ENCODE results near the gene NAA10.
"Not testable (repeated sequence)": the region's sequence is repeated elsewhere in the genome, so short reads cannot be mapped to it uniquely, and the experiment has no call there.

NAA10 gene

GRCh38 chrX:153934762-153935325 lies at the start of gene NAA10:
Gene NAA10 (minus strand): TSS chrX:153935037. CDS start chrX:153934904, 133 bp downstream.
- peak; percentile 63 for DNase-seq

GRCh38 chrX:153983321-153983801 lies 48.5 kb upstream of the NAA10 start:
- no peak for DNase-seq

DNA sequence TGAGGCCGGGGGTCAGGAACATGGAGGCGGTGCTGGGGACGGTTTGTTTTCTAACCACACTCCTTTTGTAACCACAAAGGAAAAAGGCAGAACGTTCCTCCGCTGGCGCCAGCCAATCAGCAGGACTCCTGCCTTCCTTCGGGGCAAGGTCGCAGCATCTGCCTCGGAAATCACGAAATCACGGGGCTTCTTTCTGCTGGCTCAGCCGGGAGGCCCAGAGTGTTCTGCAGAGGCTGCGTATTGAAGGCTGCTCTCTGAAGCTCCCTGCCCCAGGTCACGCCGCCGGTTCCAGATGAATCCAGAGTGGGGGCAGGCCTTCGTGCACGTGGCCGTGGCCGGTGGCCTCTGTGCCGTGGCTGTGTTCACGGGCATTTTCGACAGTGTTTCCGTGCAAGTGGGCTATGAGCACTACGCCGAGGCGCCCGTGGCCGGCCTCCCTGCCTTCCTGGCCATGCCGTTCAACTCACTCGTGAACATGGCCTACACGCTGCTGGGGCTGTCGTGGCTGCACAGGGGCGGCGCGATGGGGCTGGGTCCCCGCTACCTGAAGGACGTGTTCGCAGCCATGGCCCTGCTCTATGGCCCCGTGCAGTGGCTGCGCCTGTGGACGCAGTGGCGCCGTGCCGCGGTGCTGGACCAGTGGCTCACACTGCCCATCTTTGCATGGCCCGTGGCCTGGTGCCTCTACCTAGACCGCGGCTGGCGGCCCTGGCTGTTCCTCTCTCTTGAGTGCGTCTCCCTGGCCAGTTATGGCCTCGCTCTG lies 47.1 kb upstream of the NAA10 start:
- DNase-seq = peak; percentile 41

GRCh38 chrX:153981231-153981630 lies 46.4 kb upstream of the NAA10 start:
- no peak for DNase-seq

DNA sequence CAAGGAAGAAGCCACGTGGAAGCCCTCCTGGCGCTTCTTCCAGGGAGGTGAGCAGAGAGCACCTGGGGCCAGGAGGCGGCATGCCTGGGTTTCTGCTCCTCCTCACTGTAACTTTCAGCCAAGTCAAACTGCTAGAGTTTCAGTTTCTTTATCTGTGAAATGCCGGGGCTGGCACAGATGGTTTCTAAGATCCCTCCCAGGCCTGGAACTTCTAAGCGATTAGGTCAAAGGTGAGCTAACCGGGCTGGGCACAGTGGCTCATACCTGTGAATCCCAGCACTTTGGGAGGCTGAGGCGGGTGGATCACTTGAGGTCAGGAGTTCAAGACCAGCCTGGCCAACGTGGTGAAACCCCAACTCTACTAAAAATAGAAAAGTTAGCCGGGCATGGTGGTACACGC lies 45.6 kb upstream of the NAA10 start:
- DNase-seq = not testable (repeated sequence)

- no peak for DNase-seq
Observed at GRCh38 chrX:153974726-153975286, 40.0 kb upstream of the NAA10 start.

GRCh38 chrX:153974003-153974725 lies 39.3 kb upstream of the NAA10 start:
- DNase-seq = no peak

DNA sequence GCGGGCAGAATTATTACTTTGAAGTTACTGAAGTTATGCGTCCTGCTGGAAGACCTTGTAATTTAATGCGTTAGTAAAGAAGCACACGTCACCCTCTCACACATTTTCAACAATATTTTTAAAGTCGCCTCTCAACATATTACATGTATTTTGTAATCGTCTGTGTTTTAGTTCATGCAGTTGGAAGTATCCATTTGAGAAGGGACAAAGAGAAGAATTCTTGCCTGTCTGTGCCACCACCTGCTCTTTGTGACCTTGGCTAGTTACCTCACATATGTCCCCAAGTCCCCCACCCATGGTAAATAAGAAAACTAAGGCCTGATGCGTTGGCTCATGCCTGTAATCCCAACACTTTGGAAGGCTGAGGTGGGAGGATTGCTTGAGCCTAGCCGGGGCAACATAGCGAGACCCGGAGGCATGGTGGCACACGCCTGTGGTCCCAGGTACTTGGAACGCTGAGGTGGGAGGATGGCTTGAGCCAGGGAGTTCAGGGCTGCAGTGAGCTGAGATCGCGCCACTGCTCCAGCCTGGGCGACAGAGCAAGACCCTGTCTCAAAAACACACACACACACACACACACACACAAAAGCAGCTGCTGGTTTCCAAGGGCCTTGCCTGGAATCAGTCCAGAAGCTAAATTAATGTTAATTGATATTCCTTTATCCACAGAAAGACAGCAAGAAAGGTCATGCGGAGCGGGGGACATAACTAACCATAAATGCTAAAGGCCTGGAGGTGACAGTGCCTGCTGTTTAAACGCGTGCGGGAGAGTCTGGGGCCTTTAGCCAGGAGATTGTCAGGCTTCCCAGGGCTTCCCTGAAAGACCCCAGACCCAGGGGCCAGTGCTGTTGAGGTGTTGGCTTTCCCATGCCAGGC lies 38.5 kb upstream of the NAA10 start:
- DNase-seq = no peak

GRCh38 chrX:153972368-153973126 lies 37.7 kb upstream of the NAA10 start, which contains the start of gene TMEM187:
Gene TMEM187 (plus strand): TSS chrX:153972754. CDS start chrX:153982063, 9,309 bp downstream.
- peak; percentile 84 for DNase-seq

DNA sequence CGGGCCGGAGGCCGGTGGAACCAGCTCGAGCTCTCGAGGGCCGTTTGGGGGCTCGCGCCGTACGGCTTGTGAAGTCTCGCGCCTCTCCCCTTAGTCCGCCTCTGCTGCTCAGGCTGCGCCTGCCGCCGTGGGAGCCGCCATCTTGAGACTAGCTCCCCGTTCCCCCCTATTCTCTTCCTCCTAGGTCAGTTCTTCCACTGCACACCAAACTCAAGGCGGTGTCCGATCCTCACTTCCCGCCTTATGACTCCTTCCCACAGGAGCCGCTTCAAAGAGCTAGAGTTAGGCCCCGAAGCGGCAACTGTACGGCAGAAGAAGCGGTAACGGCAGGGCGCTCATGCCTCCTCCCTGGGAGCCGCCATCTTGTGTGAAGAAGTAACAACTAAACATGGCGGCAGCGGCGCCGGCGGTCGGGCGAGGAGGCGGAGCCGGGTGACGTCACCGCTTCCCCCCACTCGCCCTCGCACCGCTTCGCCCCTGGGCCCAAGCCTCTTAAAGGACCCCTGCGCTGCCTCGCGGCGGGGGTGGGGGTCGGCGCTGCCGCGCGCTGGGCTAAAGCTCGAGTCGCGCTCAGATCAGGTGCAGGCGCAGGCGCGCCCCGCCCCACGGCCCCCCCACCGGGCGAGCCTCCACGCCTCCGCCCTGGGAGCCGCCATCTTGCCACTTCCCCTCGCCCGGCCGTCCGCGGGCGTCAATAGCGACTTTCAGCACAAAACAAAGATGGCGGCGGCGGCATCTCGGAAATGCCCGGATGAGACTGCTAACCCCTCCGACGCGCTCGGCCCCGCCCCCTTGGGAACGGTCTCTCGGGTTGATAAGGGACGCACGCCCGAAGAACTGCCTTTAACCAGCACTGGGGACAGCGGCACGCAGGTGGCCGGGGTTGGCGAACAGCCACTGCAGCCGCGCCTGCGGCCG lies 36.9 kb upstream of the NAA10 start, which contains the start of gene HCFC1:
TSS of gene HCFC1 (minus strand) at position 369 of the 918 bp plus-strand sequence. CDS start 978 bp downstream, outside the sequence.
- peak; percentile 87 for DNase-seq

DNA sequence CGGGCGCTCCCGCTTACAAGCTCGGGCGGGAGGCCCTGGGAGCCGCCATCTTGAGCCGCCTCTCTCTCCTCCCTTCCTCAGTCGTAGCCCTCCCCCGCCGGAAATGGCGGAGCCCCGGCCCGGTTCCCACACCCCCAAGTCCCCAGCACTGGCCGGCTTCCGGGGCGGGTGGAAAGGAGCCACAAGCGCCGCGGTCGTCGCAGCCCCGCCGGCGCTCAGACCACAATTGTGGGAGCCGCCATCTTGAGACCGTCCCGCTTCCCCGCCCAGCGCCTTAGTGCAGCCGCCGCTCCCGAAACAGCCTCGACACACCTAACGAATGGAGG lies 36.2 kb upstream of the NAA10 start:
- DNase-seq = peak; percentile 82

GRCh38 chrX:153970357-153971123 lies 35.7 kb upstream of the NAA10 start:
- DNase-seq = no peak

GRCh38 chrX:153969904-153970356 lies 35.1 kb upstream of the NAA10 start:
- no peak for DNase-seq

DNA sequence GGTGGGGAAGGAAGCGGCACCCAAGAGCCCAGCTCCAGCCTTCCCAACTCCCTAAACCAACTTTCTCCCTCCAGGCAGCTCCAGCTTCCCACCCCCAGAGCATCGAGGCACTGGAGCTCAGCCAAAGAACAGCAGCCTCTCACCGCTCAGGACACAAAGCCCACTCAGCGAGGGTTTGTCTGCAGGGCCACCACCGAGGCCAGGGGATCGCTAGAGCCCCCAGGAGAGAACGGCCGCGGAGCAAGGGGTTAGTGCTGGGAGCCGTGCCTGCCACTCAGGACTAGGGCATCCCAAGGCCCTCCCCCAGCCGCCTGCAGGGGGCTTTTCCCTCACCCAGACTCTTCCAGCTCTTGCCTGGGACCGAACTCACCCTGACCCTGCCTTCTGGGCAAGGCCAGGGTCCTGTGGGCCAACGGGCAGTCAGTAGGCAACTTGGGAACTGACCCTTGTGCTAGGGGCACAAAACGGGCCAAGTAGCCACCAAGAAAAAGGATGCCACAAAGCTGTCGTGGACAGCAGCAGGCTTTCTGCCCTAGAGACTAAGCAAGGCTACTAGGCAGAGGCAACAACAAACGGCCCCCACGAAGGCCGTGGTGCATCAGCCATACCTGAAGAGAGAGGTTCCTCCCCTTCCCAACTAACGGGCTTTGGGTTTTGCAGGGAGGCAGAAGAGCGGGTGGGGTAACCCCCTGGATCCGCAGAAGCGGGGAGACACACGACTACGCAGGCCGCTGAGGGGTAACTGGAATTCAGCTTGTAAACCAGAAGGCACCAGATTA lies 34.5 kb upstream of the NAA10 start:
- no peak for DNase-seq

GRCh38 chrX:153968754-153969124 lies 33.9 kb upstream of the NAA10 start:
- DNase-seq = peak; percentile 48

GRCh38 chrX:153968255-153968654 lies 33.4 kb upstream of the NAA10 start:
- no peak for DNase-seq

DNA sequence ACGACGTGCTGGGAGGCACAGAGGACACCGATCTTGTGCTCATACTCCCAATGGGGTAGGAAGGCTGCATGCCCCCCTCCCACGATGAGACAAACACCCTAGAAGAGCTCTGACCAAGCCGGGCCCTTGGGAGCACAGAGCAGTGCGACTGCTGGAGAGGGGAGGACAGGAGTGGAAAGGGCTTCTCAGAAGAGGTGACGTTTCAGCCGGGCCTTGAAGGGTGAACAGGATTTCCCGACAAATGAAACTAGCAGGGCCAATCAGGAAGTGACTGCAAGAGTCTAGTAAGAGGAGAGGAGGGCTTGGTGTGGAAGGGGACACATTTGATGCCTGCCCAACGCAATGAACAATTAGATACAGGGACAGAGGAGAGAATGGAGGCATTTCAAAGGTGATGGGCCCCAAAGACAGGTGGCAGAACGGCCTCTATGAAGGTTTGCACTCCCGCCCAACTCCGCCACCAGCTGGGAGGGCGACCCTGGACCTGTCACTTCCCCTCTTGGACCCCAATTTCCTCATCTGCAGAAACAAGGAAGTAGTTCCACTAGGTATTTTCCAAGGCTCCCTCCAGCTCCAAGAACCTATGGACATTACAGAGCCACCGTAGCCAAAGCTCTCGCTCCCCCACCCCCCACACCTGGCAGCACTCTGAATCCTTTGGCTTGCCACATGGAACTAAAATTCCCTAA lies 32.8 kb upstream of the NAA10 start:
- no peak for DNase-seq

All from stimulated activated CD4-positive, alpha-beta T cell treated with anti-CD3 and anti-CD28 coated beads, Interleukin-4, amount 100 ng/mL, for 1 hour (primary cell).